ENCODE data around the gene PJA2. TPM values are rescaled to one million over a fixed set of nuclear protein-coding genes. Genes with fewer than 3 reads are reported as not detected.

PJA2 gene
- total RNA-seq, 4 donors from 2014 or later = 95.4 to 159 (median 134) TPM

GRCh38 chr5:109408991-109409843 lies 557 bp downstream of the PJA2 start:
- Histone ChIP-seq H3K36me3 (peaks cover 0 to 6% (median 0%) of the 10 kb centered on the region in 3 donors), H3K9me3 (no peaks in the 10 kb centered on the region), H3K4me1 (peaks cover 0 to 68% (median 25%) of the 10 kb centered on the region in 4 donors), H3K27me3 (no peaks in the 10 kb centered on the region), H3K4me3 (peak overlapping the region; percentile 73 to 93 (median 84)), H3K27ac (peak overlapping the region; percentile 97 to 99 (median 98))
- DNase-seq (ENCODE audit: low spot score in 2 of 2) = peak; percentile 39 to 72
- WGBS, 2 donors = 0 to 1% methylated on average over 33 to 46 of the region's 52 CpGs
- TF ChIP-seq POLR2A (IDR thresholded peaks at IDR 0.05) (peak; percentile 5 to 19), CTCF (IDR thresholded peaks at IDR 0.05) (no peak), EP300 (IDR thresholded peaks at IDR 0.05) (peak in 1 of 2 donors; percentile 82)

GRCh38 chr5:109407913-109408312 lies 1.9 kb downstream of the PJA2 start:
- no peaks in the 10 kb centered on the region for H3K9me3 ChIP-seq
- peaks cover 0 to 67% (median 27%) of the 10 kb centered on the region in 4 donors for H3K4me1 ChIP-seq
- TF ChIP-seq POLR2A (IDR thresholded peaks at IDR 0.05) (no peak), CTCF (IDR thresholded peaks at IDR 0.05) (no peak), EP300 (IDR thresholded peaks at IDR 0.05) (no peak)
- peaks cover 0 to 11% (median 0%) of the 10 kb centered on the region in 3 donors for H3K36me3 ChIP-seq
- no peaks in the 10 kb centered on the region for H3K27me3 ChIP-seq
- H3K27ac ChIP-seq = peak overlapping the region in 3 of 4 donors; percentile 98 to 99 (median 99)
- peak overlapping the region in 3 of 4 donors; percentile 78 to 93 (median 90) for H3K4me3 ChIP-seq
- DNase-seq (ENCODE audit: low spot score in 2 of 2) = no peak
- WGBS, 2 donors = 29 to 30% methylated on average over 2 of the region's 2 CpGs

- Histone ChIP-seq H3K4me1 (peaks cover 0 to 67% (median 21%) of the 10 kb centered on the region in 4 donors), H3K27ac (peak overlapping the region in 2 of 4 donors; percentile 99), H3K36me3 (peaks cover 0 to 11% (median 0%) of the 10 kb centered on the region in 3 donors), H3K4me3 (no peak overlapping the region), H3K9me3 (no peaks in the 10 kb centered on the region), H3K27me3 (no peaks in the 10 kb centered on the region)
- 17 to 30% methylated on average over 1 of the region's 1 CpG for WGBS, 2 donors
- DNase-seq (ENCODE audit: low spot score in 2 of 2) = no peak
- no peak for TF ChIP-seq CTCF (IDR thresholded peaks at IDR 0.05)
- no peak for TF ChIP-seq EP300 (IDR thresholded peaks at IDR 0.05)
- no peak for TF ChIP-seq POLR2A (IDR thresholded peaks at IDR 0.05)
These were observed 3.1 kb downstream of the PJA2 start for GRCh38 chr5:109406719-109407118.

GRCh38 chr5:109404428-109404960 lies 5.3 kb downstream of the PJA2 start:
- peaks cover 0 to 79% (median 17%) of the 10 kb centered on the region in 4 donors for H3K4me1 ChIP-seq
- H3K27me3 ChIP-seq = no peaks in the 10 kb centered on the region

More at GRCh38 chr5:109404428-109404960, 5.3 kb downstream of the PJA2 start:
- no peak for DNase-seq (ENCODE audit: low spot score in 2 of 2)
- Histone ChIP-seq H3K36me3 (peaks cover 0 to 11% (median 0%) of the 10 kb centered on the region in 3 donors), H3K9me3 (no peaks in the 10 kb centered on the region), H3K4me3 (no peak overlapping the region), H3K27ac (no peak overlapping the region)
- WGBS, 2 donors = 76 to 85% methylated on average over 6 of the region's 6 CpGs
- TF ChIP-seq POLR2A (IDR thresholded peaks at IDR 0.05) (no peak), EP300 (IDR thresholded peaks at IDR 0.05) (no peak), CTCF (IDR thresholded peaks at IDR 0.05) (no peak)

Measured in tibial nerve (tissue), 4 donors.